Measurements from ENCODE around the gene PDZD2.

The PDZD2 gene

DNA sequence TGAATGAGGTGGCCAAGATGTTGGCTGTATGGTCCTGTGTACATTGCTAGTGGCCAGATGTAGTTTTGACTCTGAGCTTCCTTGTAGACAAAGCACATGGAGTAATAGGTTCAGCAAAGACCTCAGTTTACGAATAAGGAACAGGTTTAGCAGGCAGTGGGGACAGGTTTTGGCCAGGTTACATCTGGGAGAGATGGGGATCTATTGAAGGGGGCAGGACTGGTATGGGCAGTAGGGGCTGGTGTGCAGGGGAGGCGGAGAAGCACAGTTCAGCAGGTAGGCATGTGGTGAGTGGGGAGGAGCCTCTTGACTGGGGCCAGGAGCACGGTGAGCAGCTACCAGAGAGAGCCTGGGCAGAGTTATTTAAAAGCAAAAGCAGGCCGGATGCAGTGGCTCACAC, 67.3 kb downstream of the PDZD2 start:
- Histone ChIP-seq H3K4me3 (no peak overlapping the region), H3K9me3 (no peaks in the 10 kb centered on the region), H3K4me2 (no peak overlapping the region), H3K4me1 (no peaks in the 10 kb centered on the region), H3K27ac (no peak overlapping the region), H3K36me3 (no peaks in the 10 kb centered on the region), H3K9ac (no peak overlapping the region), H3K27me3 (no peaks in the 10 kb centered on the region), H4K20me1 (no peaks in the 10 kb centered on the region)
- no peak for TF ChIP-seq Cebpa-rat (IDR thresholded peaks at IDR 0.05)

DNA sequence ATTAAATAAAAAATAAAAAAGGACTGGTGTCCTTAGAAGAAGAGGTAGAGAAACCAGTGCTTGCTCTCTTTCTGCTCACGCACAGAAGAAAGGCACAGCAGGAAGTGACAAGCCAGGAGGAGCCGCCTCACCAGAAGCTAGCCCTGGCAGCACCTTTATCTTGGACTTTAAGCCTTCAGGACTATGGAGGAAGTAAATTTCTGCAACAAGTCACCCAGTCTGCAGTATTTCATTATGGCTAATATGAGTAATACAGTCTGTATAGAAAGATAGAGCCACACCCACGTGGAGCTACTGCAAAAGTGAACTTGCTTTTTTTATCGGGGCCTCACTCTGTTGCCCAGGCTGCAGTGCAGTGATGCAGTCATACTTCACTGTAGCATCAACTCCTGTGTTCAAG, 68.4 kb downstream of the PDZD2 start:
- H3K9me3 ChIP-seq = no peaks in the 10 kb centered on the region
- no peaks in the 10 kb centered on the region for H3K36me3 ChIP-seq
- no peak overlapping the region for H3K4me2 ChIP-seq
- H3K27me3 ChIP-seq = no peaks in the 10 kb centered on the region
- H4K20me1 ChIP-seq = no peaks in the 10 kb centered on the region
- no peak for TF ChIP-seq Cebpa-rat (IDR thresholded peaks at IDR 0.05)
- no peak overlapping the region for H3K4me3 ChIP-seq
- no peak overlapping the region for H3K27ac ChIP-seq
- no peak overlapping the region for H3K9ac ChIP-seq
- no peaks in the 10 kb centered on the region for H3K4me1 ChIP-seq

DNA sequence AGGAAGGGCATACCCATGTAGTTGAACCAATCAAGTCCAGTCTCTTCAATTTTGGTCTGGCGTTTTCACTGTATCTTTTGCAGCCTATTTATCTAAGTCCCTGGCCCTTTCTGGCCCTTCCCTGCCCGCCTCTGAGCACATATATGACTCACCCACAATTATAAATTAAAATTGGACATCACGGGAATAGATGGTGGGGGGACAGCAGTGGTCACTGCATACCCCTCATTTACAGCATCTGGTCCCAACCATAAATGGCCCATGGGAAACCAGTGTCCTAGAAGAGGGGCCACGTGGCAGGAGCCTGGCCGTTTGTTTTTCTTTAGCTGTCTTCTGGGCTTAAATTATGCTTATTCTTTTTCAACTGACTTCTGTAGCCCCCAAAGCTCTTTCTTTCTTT, 69.2 kb downstream of the PDZD2 start:
- Histone ChIP-seq H3K4me3 (no peak overlapping the region), H3K9ac (no peak overlapping the region), H4K20me1 (no peaks in the 10 kb centered on the region), H3K4me1 (no peaks in the 10 kb centered on the region), H3K36me3 (no peaks in the 10 kb centered on the region), H3K9me3 (no peaks in the 10 kb centered on the region), H3K4me2 (no peak overlapping the region), H3K27ac (no peak overlapping the region), H3K27me3 (no peaks in the 10 kb centered on the region)
- no peak for TF ChIP-seq Cebpa-rat (IDR thresholded peaks at IDR 0.05)

DNA sequence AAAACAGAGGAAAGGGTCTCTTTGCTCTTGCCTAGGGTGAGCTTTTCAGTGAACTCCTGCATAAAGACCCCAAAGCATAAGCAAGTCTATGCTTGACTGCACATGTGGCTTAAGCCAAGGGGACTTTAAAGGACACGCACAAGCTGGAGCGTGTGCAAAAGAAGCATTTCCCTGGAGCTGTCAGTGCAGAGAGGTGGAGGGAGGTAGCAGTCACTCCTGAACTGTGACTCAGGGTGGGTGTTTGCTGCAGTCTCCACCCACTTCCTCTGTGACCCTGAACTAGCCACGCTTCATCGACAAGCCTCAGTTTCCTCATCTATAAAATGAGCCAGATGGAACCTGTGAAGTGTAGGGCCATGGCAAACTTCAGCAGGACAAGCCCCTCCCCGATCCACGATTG, 72.4 kb downstream of the PDZD2 start:
- no peak overlapping the region for H3K4me3 ChIP-seq
- H3K9me3 ChIP-seq = no peaks in the 10 kb centered on the region
- no peak overlapping the region for H3K27ac ChIP-seq
- TF ChIP-seq Cebpa-rat (IDR thresholded peaks at IDR 0.05) = no peak
- H3K27me3 ChIP-seq = no peaks in the 10 kb centered on the region
- H3K9ac ChIP-seq = no peak overlapping the region
- no peaks in the 10 kb centered on the region for H3K4me1 ChIP-seq
- H3K36me3 ChIP-seq = no peaks in the 10 kb centered on the region
- no peak overlapping the region for H3K4me2 ChIP-seq
- no peaks in the 10 kb centered on the region for H4K20me1 ChIP-seq

DNA sequence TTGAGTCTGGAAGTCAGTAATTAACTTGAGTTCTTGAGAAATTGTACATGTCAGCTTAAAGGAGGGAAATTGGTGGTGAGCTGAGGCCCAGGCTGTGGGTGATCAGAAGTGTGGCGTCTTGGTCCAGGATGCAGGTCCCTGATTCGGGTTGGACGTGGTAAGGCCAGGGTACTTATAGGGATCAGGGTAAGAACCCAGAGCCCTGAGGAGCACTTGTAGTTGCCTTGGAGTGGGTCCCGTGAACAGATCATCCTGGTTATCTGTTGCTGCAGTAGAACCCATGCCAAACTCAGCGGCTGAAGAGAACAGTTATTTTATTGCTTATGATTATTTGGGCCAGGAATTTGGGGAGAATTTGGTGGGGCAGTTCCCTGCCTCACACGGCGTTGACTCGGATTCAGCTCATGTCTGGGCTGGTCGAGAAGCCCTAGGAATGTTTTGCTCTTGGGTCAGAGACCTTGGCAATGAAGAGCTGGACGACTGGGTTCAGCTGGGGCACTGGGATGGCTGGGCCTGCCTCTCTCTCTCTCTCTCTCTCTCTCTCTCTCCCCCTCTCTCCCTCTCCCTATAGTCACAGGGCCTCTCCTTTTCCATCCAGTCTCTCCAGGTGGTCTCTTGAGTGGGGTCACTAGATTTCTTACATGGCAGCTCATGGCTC, 73.1 kb downstream of the PDZD2 start:
- Histone ChIP-seq H3K27me3 (no peaks in the 10 kb centered on the region), H3K4me1 (no peaks in the 10 kb centered on the region), H3K36me3 (no peaks in the 10 kb centered on the region), H3K9me3 (no peaks in the 10 kb centered on the region), H3K4me2 (no peak overlapping the region), H3K27ac (no peak overlapping the region), H3K9ac (no peak overlapping the region), H4K20me1 (no peaks in the 10 kb centered on the region), H3K4me3 (no peak overlapping the region)
- TF ChIP-seq Cebpa-rat (IDR thresholded peaks at IDR 0.05) = no peak

DNA sequence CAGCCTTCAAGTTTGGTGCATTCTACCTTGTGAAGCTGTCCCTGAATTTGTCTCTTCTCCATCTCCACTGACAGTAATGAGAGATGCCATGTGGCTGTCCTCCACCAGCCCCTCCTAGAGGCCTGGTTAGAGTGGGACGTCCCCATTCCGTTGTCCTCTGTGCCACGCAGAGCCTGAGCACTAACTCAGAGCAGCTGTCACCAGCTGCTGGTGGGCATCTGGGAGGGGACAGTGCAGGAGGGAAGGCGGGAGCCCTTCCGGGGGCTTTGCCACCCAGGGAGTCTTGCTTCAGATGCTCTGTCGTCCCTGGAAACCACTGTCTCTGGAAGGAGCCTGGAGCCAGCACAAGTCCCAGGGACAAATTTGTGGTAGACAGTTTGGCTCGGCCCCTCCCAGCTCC, 78.6 kb downstream of the PDZD2 start:
- no peak overlapping the region for H3K4me3 ChIP-seq
- H3K36me3 ChIP-seq = no peaks in the 10 kb centered on the region
- no peaks in the 10 kb centered on the region for H3K4me1 ChIP-seq
- H3K9me3 ChIP-seq = no peaks in the 10 kb centered on the region
- H3K4me2 ChIP-seq = no peak overlapping the region
- H3K27me3 ChIP-seq = no peaks in the 10 kb centered on the region
- no peaks in the 10 kb centered on the region for H4K20me1 ChIP-seq
- H3K27ac ChIP-seq = no peak overlapping the region
- TF ChIP-seq Cebpa-rat (IDR thresholded peaks at IDR 0.05) = no peak
- H3K9ac ChIP-seq = no peak overlapping the region

DNA sequence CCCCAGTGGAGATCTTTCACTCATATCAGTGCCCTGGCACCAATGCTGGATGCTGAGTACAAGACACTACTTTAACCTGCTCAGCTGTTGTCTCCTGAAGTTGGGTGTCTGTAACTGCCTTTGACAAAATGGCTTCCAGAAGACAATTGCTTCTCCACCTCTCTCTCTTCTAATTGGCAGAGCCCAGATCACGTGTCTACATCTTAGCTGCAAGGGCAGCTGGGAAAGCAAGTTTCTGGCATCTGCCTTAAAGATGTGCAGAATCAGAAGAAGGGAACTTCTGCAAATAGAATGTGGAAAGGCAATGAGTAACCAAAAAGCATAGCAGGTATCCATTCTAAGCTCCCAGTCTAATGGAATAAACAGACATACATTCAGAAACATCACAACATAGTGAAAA, 81.1 kb downstream of the PDZD2 start:
- H4K20me1 ChIP-seq = no peaks in the 10 kb centered on the region
- H3K36me3 ChIP-seq = no peaks in the 10 kb centered on the region
- H3K27ac ChIP-seq = no peak overlapping the region
- no peak overlapping the region for H3K9ac ChIP-seq
- no peaks in the 10 kb centered on the region for H3K9me3 ChIP-seq
- H3K27me3 ChIP-seq = no peaks in the 10 kb centered on the region
- no peak for TF ChIP-seq Cebpa-rat (IDR thresholded peaks at IDR 0.05)
- no peak overlapping the region for H3K4me2 ChIP-seq
- no peak overlapping the region for H3K4me3 ChIP-seq
- no peaks in the 10 kb centered on the region for H3K4me1 ChIP-seq

DNA sequence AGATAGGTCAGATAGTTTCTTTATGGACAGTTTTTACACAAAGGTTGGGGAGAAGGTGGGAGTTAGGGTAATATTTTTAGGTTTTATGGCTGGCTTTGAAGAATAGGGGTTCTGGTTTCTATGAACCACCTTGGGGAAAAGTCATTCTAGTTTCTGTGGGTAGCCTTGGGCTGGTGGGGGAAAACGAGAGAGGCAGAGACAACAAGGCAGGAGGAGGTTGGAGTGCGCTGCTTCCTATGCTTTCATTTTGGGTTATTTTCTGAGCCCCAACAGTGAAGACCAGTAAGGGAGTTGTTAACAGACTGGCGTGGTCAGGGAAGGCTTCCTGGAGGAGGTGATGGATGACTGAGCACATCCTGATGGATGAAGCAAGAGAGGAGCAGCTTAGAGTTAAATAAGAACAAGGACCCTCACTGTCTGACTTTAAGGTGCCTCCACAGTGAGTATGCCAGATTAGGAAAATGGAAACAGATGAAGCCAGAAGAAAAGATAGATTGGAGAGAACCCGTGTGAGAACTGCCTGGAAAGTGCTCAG, 81.9 kb downstream of the PDZD2 start:
- Histone ChIP-seq H3K4me2 (no peak overlapping the region), H3K27me3 (no peaks in the 10 kb centered on the region)
- no peak for TF ChIP-seq Cebpa-rat (IDR thresholded peaks at IDR 0.05)

DNA sequence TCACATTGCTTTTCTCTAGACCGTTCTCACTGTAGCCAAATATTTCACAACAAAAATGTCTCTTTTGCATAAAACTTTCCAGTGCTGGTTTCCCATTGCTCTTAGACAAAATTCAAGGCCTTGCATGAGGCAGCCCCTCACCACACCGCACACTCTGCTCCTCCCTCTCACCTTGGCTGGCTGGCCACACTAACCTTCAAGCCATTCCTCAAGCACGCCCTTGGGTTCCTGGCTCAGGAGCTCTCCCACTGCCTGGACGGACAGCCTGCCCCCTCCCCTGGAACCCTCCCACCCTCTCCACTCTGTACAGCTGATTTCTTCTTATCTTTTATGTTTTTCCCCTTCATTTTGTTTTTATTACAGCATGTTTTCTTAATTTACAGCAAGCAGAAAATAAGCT, 83.2 kb downstream of the PDZD2 start:
- Histone ChIP-seq H3K4me3 (no peak overlapping the region), H3K9ac (no peak overlapping the region), H3K4me2 (no peak overlapping the region), H3K27ac (no peak overlapping the region), H3K27me3 (no peaks in the 10 kb centered on the region), H3K9me3 (no peaks in the 10 kb centered on the region), H3K36me3 (no peaks in the 10 kb centered on the region), H3K4me1 (no peaks in the 10 kb centered on the region), H4K20me1 (no peaks in the 10 kb centered on the region)
- TF ChIP-seq Cebpa-rat (IDR thresholded peaks at IDR 0.05) = no peak

More for the DNA sequence above, 81.9 kb downstream of the PDZD2 start:
- H3K9me3 ChIP-seq = no peaks in the 10 kb centered on the region
- no peaks in the 10 kb centered on the region for H3K4me1 ChIP-seq
- no peak overlapping the region for H3K9ac ChIP-seq
- no peak overlapping the region for H3K4me3 ChIP-seq
- no peaks in the 10 kb centered on the region for H3K36me3 ChIP-seq
- no peak overlapping the region for H3K27ac ChIP-seq
- H4K20me1 ChIP-seq = no peaks in the 10 kb centered on the region

DNA sequence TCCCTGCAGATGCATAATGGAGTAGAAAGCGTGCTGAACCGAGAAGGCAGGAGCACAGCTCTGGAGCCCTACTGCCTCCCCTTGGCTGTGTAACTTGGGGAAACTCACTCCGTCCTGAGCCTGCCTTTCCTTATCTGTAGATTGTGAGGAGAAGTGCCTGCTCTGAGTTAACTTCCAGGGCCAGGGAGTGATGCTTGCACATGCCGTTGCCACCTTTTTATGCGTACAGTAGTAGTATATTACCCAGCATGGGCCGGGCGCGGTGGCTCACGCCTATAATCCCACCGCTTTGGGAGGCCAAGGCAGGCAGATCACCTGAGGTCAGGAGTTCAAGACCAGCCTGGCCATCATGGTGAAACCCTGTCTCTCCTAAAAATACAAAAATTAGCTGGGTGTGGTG, 87.1 kb downstream of the PDZD2 start:
- Histone ChIP-seq H3K36me3 (no peaks in the 10 kb centered on the region), H3K4me1 (no peaks in the 10 kb centered on the region; the same call in 1 of the 2 replicates), H4K20me1 (no peaks in the 10 kb centered on the region), H3K9ac (no peak overlapping the region), H3K4me3 (no peak overlapping the region), H3K27me3 (no peaks in the 10 kb centered on the region), H3K27ac (no peak overlapping the region), H3K9me3 (no peaks in the 10 kb centered on the region), H3K4me2 (no peak overlapping the region)
- no peak for TF ChIP-seq Cebpa-rat (IDR thresholded peaks at IDR 0.05)

DNA sequence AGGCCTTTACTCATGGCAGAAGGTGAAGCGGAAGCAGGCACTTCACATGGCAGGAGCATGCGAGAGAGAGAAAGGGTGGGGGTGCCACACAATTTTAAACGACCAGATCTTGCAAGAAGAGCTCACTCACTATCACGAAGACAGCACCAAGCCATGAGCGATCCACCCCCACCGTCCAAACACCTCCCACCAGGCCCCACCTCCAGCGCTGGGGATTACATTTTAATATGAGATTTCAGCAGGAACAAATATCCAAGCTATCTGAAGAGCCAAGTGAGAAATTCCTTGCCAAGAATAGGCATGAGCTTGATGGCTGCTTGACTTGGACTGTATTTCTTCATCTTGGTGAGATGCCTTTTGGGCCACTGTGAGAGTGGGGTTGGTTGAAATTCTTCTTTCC, 88.0 kb downstream of the PDZD2 start:
- no peak overlapping the region for H3K9ac ChIP-seq
- no peaks in the 10 kb centered on the region for H3K27me3 ChIP-seq
- no peak for TF ChIP-seq Cebpa-rat (IDR thresholded peaks at IDR 0.05)
- no peaks in the 10 kb centered on the region for H3K9me3 ChIP-seq
- no peaks in the 10 kb centered on the region; the same call in 1 of the 2 replicates for H3K4me1 ChIP-seq
- no peak overlapping the region for H3K27ac ChIP-seq
- H3K4me2 ChIP-seq = no peak overlapping the region
- no peak overlapping the region for H3K4me3 ChIP-seq
- H4K20me1 ChIP-seq = no peaks in the 10 kb centered on the region
- H3K36me3 ChIP-seq = no peaks in the 10 kb centered on the region
